Heart right ventricle (tissue), 16 donors: ENCODE data around the gene CD34. TPM values are rescaled to one million over a fixed set of nuclear protein-coding genes. Genes with fewer than 3 reads are reported as not detected.
A peak's percentile ranks its signal among the peaks of the same experiment; 100 is the strongest.

Experiments
- ATAC-seq, 8 donors: fragments of 200-7000 bp; cut with Tn5 transposase; one replicate each; pipeline ENCODE4 v1.9.1; 2020; ENCODE audit warnings: mild to moderate bottlenecking in 8 of 8, moderate library complexity in 8 of 8, moderate number of reproducible peaks in 1 of 8
- DNase-seq, 2 donors: peaks; one replicate each; pipeline ENCODE4 v3.0.0-alpha.2; 2020
- H3K27ac ChIP-seq, 10 donors: fragments of 200-600 bp; sonication (generic) in 2 of 10; one replicate each; pipeline versions ENCODE4 v1.5.0 to v1.8.0; 2020 to 2022; ENCODE audit warnings: mild to moderate bottlenecking in 3 of 10
- H3K27me3 ChIP-seq, 7 donors: fragments of 200-600 bp; one replicate each; pipeline ENCODE4 v1.8.0; 2021 to 2022; ENCODE audit warnings: mild to moderate bottlenecking in 2 of 7
- H3K36me3 ChIP-seq, 9 donors: fragments of 200-600 bp; sonication (generic) in 1 of 9; one replicate each; pipeline versions ENCODE4 v1.5.0 to v1.8.0; 2020 to 2022; ENCODE audit warnings: mild to moderate bottlenecking in 2 of 9
- H3K4me1 ChIP-seq, 9 donors: fragments of 200-600 bp; sonication (generic) in 1 of 9; one replicate each; pipeline versions ENCODE4 v1.5.0 to v1.8.0; 2020 to 2022; ENCODE audit warnings: mild to moderate bottlenecking in 4 of 9
- H3K4me3 ChIP-seq, 10 donors: fragments of 200-600 bp; sonication (generic) in 2 of 10; one replicate each; pipeline versions ENCODE4 v1.5.0 to v1.8.0; 2020 to 2022; ENCODE audit warnings: mild to moderate bottlenecking in 7 of 10, moderate library complexity in 2 of 10
- H3K9me3 ChIP-seq, 11 donors: fragments of 200-600 bp in 10 of 11; sonication (generic) in 2 of 11; one replicate each; pipeline versions ENCODE4 v1.5.0 to v1.8.0; 2013 to 2022; ENCODE audit warnings: mild to moderate bottlenecking in 2 of 11, control low read depth in 1 of 11, moderate library complexity in 1 of 11
- WGBS, 2 donors: extraction: QIAGEN DNeasy Blood & Tissue Kit; methylation state at CpG; one replicate each; pipeline ENCODE4 v1.1.7; 2013; ENCODE audit warnings: inconsistent platforms in 1 of 2; 5-methylcytosine and 5-hydroxymethylcytosine counted together
- intact Hi-C, 10 donors: fragments of 100-400 bp; cut with DNase I; formaldehyde crosslinking; loops; one replicate each; pipeline versions ENCODE4 v1.11.1 to v1.14.2; 2022
- polyA plus RNA-seq, 2 donors: library from polyadenylated mRNA; stranded (reverse); fragments of 200-250 nt; gene quantifications; one replicate each; pipeline ENCODE4 v1.2.3, GENCODE V29; 2013
- total RNA-seq, 10 donors: library from RNA; stranded (reverse); fragmentation: NEBNext Ultra II Directional in 3 of 10; extraction: Animal tissue kit (Norgen Biotek cat#: 25700) in 3 of 10; gene quantifications; one replicate each; pipeline versions ENCODE4 v1.2.1 to v1.2.4, GENCODE V29; 2021 to 2023
- TF ChIP-seq, protein P1 (sequence below), 9 donors: fragments of 200-600 bp; sonication (generic) in 2 of 9; IDR thresholded peaks; one replicate each; pipeline versions ENCODE4 v1.5.0 to v1.8.0; 2021 to 2022; ENCODE audit warnings: antibody characterized with exemption in 9 of 9, mild to moderate bottlenecking in 5 of 9, moderate library complexity in 1 of 9
- donor health status: Arrhythmogenic right ventricular cardiomyopathy.
- donor health status: ischemic (EF 13 %, LVEDD 7.1; RV severe dilation, severe dysfunction).
- donor health status: healthy with polysubstance abuse.
- donor health status: DM: no; HTN: yes; CAD: no.
- donor health status: DM: no; HTN: no; CAD: no.
- donor health status: ischemic (EF 25% LVEDD 6.9; RV normal size, moderate dysfunction).
- donor health status: ischemic (EF 25% LVEDD 5.7; RV mildly dilated, moderate dysfunction).
- donor health status: healthy.
- donor health status: DM: yes; HTN: yes; CAD: no.
- donor health status: Ischemic cardiomyopathy.
- donor health status: ischemic (EF 35%, LVEDD 5.7; RV mildly dilated, moderate dysfunction).
- donor health status: nonischemic (EF 11% LVEDD 7.7; RV severe dilation, severe dysfunction).
- donor health status: DM: yes; HTN: yes; CAD: no.
- donor health status: PGD.
- donor health status: ischemic (EF 29% LVEDD 5.4; RV normal size, mild dysfunction).
- donor health status: nonischemic (EF 23%, LVEDD 6.1; RV moderate dilation, normal function).

Gene CD34
- total and polyA plus RNA-seq, 12 donors = 38.8 to 97.0 (median 52.8) TPM

DNA sequence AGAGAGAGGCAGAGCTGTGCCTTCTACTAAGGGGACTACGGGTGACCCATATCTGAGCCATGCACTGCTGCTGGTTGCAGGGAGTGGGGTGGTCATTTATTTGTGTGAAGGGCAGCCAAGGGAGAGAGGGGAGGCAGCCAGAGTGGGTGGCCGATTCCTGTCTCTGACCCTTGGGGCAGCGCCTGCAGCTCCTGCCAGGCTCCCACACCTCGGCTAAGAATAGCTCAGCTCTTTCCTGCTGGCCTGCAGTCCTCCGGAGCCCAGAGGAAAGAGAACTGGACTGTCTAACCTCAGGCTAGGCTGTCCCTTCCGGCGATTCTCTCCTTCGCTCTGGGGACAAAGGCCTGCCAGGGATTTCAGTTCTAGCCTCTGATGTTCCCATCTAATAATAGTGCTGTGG lies 11.6 kb upstream of the CD34 start:
- H3K27me3 ChIP-seq = peaks cover 0 to 5% (median 0%) of the 10 kb centered on the region in 7 donors
- intact Hi-C loops = loop anchor here in 4 of 10 donors (1.0 to 5.0 kb wide), 2 partner anchors 37 to 40 kb away; no protein-coding TSS in a partner anchor
- peaks cover 39 to 90% (median 81%) of the 10 kb centered on the region in 9 donors for H3K4me1 ChIP-seq
- DNase-seq (peak; percentile 75 to 78), ATAC-seq (peak; percentile 71 to 95 (median 84))
- H3K4me3 ChIP-seq = no peak overlapping the region
- H3K36me3 ChIP-seq = no peaks in the 10 kb centered on the region
- peak overlapping the region; percentile 62 to 92 (median 83) for H3K27ac ChIP-seq
- 5% methylated on average over 8 of the region's 8 CpGs for WGBS, 2 donors
- TF ChIP-seq, protein P1, sequence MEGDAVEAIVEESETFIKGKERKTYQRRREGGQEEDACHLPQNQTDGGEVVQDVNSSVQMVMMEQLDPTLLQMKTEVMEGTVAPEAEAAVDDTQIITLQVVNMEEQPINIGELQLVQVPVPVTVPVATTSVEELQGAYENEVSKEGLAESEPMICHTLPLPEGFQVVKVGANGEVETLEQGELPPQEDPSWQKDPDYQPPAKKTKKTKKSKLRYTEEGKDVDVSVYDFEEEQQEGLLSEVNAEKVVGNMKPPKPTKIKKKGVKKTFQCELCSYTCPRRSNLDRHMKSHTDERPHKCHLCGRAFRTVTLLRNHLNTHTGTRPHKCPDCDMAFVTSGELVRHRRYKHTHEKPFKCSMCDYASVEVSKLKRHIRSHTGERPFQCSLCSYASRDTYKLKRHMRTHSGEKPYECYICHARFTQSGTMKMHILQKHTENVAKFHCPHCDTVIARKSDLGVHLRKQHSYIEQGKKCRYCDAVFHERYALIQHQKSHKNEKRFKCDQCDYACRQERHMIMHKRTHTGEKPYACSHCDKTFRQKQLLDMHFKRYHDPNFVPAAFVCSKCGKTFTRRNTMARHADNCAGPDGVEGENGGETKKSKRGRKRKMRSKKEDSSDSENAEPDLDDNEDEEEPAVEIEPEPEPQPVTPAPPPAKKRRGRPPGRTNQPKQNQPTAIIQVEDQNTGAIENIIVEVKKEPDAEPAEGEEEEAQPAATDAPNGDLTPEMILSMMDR (IDR thresholded peaks at IDR 0.05) = no peak
- no peaks in the 10 kb centered on the region for H3K9me3 ChIP-seq

DNA sequence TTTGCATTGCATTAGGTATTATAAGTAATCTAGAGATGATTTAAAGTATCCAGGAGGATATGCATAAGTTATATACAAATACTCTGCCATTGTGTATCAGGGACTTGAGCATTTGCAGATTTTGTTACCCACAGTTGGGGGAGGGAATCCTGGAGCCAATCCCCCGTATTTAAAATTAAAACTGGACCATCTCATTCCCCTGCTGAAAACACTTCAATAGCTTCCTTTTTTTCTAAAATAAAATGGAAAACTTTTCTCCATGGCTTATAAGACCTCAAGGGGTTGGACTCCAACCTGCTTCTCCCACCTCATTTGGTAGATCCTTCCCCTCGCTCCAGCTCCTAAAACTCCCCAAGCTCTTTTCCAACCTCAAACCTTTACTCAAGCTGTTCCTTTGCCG lies 10.4 kb upstream of the CD34 start:
- intact Hi-C loops = loop anchor here in 3 of 10 donors (5.0 kb wide), 1 partner anchor 41 kb away; no protein-coding TSS in a partner anchor
- ATAC-seq = no peak
- 78 to 85% methylated on average over 3 of the region's 3 CpGs for WGBS, 2 donors

DNA sequence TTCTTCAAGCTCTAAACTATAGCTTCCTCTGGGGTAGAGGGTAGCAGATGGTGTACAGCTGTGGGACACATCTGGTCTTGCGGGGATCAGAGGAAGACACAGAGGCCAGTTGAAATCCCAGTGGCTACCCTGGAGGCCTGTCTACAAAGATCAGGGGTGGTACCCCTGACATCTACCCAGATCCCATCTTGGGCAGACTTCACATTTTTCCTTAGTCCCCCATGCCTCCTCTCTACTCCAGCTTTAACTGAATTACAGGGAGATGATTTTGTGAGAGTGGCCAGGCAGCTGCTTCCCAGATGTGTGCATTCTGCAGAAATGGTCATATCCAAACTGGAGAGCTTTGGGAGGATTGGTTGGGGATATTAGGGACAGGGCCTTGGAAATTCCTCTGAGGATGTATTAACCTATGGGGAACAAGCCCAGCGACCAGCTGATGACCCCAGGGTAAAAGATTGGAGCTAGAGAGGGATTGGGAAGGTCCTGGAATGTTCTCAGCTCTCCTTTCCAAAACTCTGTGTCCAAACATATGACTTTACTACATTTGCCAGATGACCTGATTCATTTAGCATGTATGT lies 9.6 kb upstream of the CD34 start:
- intact Hi-C loops = loop anchor here in 3 of 10 donors (5.0 kb wide), 1 partner anchor 42 kb away; no protein-coding TSS in a partner anchor
- peak in 2 of 8 donors; percentile 8 to 12 for ATAC-seq
- Histone ChIP-seq H3K36me3 (no peaks in the 10 kb centered on the region), H3K4me3 (no peak overlapping the region), H3K4me1 (peaks cover 39 to 95% (median 89%) of the 10 kb centered on the region in 9 donors), H3K27me3 (peaks cover 0 to 5% (median 0%) of the 10 kb centered on the region in 7 donors), H3K9me3 (no peaks in the 10 kb centered on the region), H3K27ac (peak overlapping the region in 9 of 10 donors; percentile 28 to 92 (median 71))
- no peak for DNase-seq
- 67 to 68% methylated on average over 2 of the region's 2 CpGs for WGBS, 2 donors
- TF ChIP-seq, protein P1 (IDR thresholded peaks at IDR 0.05) = no peak

More for the DNA sequence above, 10.4 kb upstream of the CD34 start:
- H3K36me3 ChIP-seq = no peaks in the 10 kb centered on the region
- H3K4me3 ChIP-seq = no peak overlapping the region
- H3K4me1 ChIP-seq = peaks cover 39 to 99% (median 88%) of the 10 kb centered on the region in 9 donors
- DNase-seq = no peak
- TF ChIP-seq, protein P1 (IDR thresholded peaks at IDR 0.05) = no peak
- H3K27me3 ChIP-seq = peaks cover 0 to 5% (median 0%) of the 10 kb centered on the region in 7 donors
- H3K27ac ChIP-seq = peak overlapping the region in 7 of 10 donors; percentile 22 to 92 (median 83)
- H3K9me3 ChIP-seq = no peaks in the 10 kb centered on the region

DNA sequence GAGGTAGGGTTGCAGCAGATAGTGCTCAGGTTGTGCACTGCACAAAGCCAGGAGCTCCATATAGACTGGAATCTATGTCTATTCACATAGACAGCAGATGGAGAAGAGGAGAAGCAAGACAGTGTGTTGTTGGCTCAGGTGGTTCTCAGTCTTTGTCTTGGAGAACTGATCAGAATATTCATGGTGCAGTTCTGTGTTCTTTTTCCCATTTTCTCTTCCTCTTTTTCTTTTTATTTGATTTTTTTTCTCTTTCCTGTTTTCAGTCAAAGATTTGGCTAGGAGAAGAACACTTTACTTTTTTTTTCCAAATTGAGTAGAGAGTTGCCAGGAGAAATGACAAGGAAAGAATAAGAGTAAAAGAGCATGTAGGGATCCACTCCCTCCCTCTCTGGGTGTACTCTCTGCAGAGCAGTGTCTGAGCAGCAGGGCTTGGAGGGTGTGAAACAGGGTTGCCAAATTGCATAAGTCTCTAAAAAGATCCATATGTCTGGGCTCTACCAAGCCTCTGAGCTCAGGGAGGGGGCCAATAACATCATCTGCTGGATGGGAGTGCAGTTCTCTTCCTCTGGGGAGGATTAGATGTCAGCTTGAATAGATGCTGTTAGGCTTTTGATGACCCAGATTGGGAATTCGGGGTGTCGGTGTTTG lies 8.7 kb upstream of the CD34 start:
- 50 to 66% methylated on average over 2 of the region's 2 CpGs for WGBS, 2 donors
- peak overlapping the region; percentile 28 to 92 (median 69) for H3K27ac ChIP-seq
- ATAC-seq = peak; percentile 43 to 73 (median 58)

More for the DNA sequence above, 8.7 kb upstream of the CD34 start:
- TF ChIP-seq, protein P1 (IDR thresholded peaks at IDR 0.05) = no peak
- Histone ChIP-seq H3K4me3 (no peak overlapping the region), H3K9me3 (no peaks in the 10 kb centered on the region), H3K4me1 (peaks cover 33 to 86% (median 81%) of the 10 kb centered on the region in 9 donors), H3K27me3 (peaks cover 0 to 5% (median 0%) of the 10 kb centered on the region in 7 donors), H3K36me3 (no peaks in the 10 kb centered on the region)
- intact Hi-C loops = loop anchor here in 3 of 10 donors (5.0 kb wide), 1 partner anchor 43 kb away; no protein-coding TSS in a partner anchor
- DNase-seq = no peak
